Measurements from ENCODE around the gene NTM.
A peak's percentile ranks its signal among the peaks of the same experiment; 100 is the strongest.

- no peak for TF ChIP-seq ZNF232 (CRISPR knock-in tag; IDR thresholded peaks at IDR 0.05)
- no peak for TF ChIP-seq SP1 (CRISPR knock-in tag; conservative IDR thresholded peaks at IDR 0.05)
- TF ChIP-seq, protein P1, sequence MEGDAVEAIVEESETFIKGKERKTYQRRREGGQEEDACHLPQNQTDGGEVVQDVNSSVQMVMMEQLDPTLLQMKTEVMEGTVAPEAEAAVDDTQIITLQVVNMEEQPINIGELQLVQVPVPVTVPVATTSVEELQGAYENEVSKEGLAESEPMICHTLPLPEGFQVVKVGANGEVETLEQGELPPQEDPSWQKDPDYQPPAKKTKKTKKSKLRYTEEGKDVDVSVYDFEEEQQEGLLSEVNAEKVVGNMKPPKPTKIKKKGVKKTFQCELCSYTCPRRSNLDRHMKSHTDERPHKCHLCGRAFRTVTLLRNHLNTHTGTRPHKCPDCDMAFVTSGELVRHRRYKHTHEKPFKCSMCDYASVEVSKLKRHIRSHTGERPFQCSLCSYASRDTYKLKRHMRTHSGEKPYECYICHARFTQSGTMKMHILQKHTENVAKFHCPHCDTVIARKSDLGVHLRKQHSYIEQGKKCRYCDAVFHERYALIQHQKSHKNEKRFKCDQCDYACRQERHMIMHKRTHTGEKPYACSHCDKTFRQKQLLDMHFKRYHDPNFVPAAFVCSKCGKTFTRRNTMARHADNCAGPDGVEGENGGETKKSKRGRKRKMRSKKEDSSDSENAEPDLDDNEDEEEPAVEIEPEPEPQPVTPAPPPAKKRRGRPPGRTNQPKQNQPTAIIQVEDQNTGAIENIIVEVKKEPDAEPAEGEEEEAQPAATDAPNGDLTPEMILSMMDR (IDR thresholded peaks at IDR 0.05) = peak; percentile 42
- TF ChIP-seq ZNF138 (CRISPR knock-in tag; conservative IDR thresholded peaks at IDR 0.05) = no peak
- no peak for TF ChIP-seq GRHL2 (CRISPR knock-in tag; IDR thresholded peaks at IDR 0.05; ENCODE audit: insufficient replicate concordance, severe bottlenecking)
- TF ChIP-seq TEAD4 (CRISPR knock-in tag; IDR thresholded peaks at IDR 0.05) = no peak
- no peak for TF ChIP-seq RELA (CRISPR knock-in tag; IDR thresholded peaks at IDR 0.05; ENCODE audit: borderline replicate concordance)
- TF ChIP-seq ZNF281 (CRISPR knock-in tag; IDR thresholded peaks at IDR 0.05) = no peak
- TF ChIP-seq ETV6 (CRISPR knock-in tag; IDR thresholded peaks at IDR 0.05) = no peak
- TF ChIP-seq, protein P2, sequence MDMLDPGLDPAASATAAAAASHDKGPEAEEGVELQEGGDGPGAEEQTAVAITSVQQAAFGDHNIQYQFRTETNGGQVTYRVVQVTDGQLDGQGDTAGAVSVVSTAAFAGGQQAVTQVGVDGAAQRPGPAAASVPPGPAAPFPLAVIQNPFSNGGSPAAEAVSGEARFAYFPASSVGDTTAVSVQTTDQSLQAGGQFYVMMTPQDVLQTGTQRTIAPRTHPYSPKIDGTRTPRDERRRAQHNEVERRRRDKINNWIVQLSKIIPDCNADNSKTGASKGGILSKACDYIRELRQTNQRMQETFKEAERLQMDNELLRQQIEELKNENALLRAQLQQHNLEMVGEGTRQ (CRISPR knock-in tag; IDR thresholded peaks at IDR 0.05) = no peak
- TF ChIP-seq, protein P3, sequence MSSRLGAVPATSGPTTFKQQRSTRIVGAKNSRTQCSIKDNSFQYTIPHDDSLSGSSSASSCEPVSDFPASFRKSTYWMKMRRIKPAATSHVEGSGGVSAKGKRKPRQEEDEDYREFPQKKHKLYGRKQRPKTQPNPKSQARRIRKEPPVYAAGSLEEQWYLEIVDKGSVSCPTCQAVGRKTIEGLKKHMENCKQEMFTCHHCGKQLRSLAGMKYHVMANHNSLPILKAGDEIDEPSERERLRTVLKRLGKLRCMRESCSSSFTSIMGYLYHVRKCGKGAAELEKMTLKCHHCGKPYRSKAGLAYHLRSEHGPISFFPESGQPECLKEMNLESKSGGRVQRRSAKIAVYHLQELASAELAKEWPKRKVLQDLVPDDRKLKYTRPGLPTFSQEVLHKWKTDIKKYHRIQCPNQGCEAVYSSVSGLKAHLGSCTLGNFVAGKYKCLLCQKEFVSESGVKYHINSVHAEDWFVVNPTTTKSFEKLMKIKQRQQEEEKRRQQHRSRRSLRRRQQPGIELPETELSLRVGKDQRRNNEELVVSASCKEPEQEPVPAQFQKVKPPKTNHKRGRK (CRISPR knock-in tag; IDR thresholded peaks at IDR 0.05; ENCODE audit: borderline replicate concordance) = no peak
- no peak for TF ChIP-seq CREM (CRISPR knock-in tag; IDR thresholded peaks at IDR 0.05)
Measured at GRCh38 chr11:131671734-131672133, 301.3 kb downstream of the NTM start.
